Measurements from ENCODE around the gene CEP126.
A peak's percentile ranks its signal among the peaks of the same experiment; 100 is the strongest.

CEP126 gene

GRCh38 chr11:102005306-102005705, 90.5 kb downstream of the CEP126 start:
- DNase-seq (ENCODE audit: low read depth): no peak
- no peak for TF ChIP-seq CTCF (IDR thresholded peaks at IDR 0.05; ENCODE audit: insufficient read depth, low read depth, low read length, missing control alignments)
- H3K4me3 ChIP-seq (ENCODE audit: low read length): no peak overlapping the region

- H3K4me3 ChIP-seq (ENCODE audit: low read length): no peak overlapping the region
- no peak for TF ChIP-seq CTCF (IDR thresholded peaks at IDR 0.05; ENCODE audit: insufficient read depth, low read depth, low read length, missing control alignments)
- peak; percentile 47 for DNase-seq (ENCODE audit: low read depth)
Observed at GRCh38 chr11:102006835-102007566, 92.2 kb downstream of the CEP126 start.

- TF ChIP-seq CTCF (IDR thresholded peaks at IDR 0.05; ENCODE audit: insufficient read depth, low read depth, low read length, missing control alignments): peak; percentile 25
Observed at GRCh38 chr11:102007567-102008437, 93.0 kb downstream of the CEP126 start.

GRCh38 chr11:102010776-102011494, 96.1 kb downstream of the CEP126 start:
- DNase-seq (ENCODE audit: low read depth): peak; percentile 95
- no peak overlapping the region for H3K4me3 ChIP-seq (ENCODE audit: low read length)
- TF ChIP-seq CTCF (IDR thresholded peaks at IDR 0.05; ENCODE audit: insufficient read depth, low read depth, low read length, missing control alignments): no peak

More at GRCh38 chr11:102007567-102008437, 93.0 kb downstream of the CEP126 start:
- no peak overlapping the region for H3K4me3 ChIP-seq (ENCODE audit: low read length)
- DNase-seq (ENCODE audit: low read depth): peak; percentile 90

- no peak for DNase-seq (ENCODE audit: low read depth)
- TF ChIP-seq CTCF (IDR thresholded peaks at IDR 0.05; ENCODE audit: insufficient read depth, low read depth, low read length, missing control alignments): no peak
- no peak overlapping the region for H3K4me3 ChIP-seq (ENCODE audit: low read length)
Observed at GRCh38 chr11:102012946-102013345, 98.1 kb downstream of the CEP126 start.

- DNase-seq (ENCODE audit: low read depth): no peak
- TF ChIP-seq CTCF (IDR thresholded peaks at IDR 0.05; ENCODE audit: insufficient read depth, low read depth, low read length, missing control alignments): no peak
- H3K4me3 ChIP-seq (ENCODE audit: low read length): no peak overlapping the region
Observed at GRCh38 chr11:102014756-102015155, 99.9 kb downstream of the CEP126 start.

Data from epithelial cell of esophagus (primary cell).